HG02973 (cell line): ENCODE results near the gene B4GALT3.

Experiments used
- ATAC-seq: cut with Tn5 transposase; IDR thresholded peaks from one replicate; pipeline ENCODE4 v1.9.1; 2021; ENCODE audit warnings: moderate library complexity; ENCODE audit not compliant: unreplicated experiment

B4GALT3 gene

GRCh38 chr1:161206411-161207140 lies 29.3 kb upstream of the B4GALT3 start:
- no peak for ATAC-seq

GRCh38 chr1:161201836-161202712 lies 24.8 kb upstream of the B4GALT3 start, which contains the start of gene NDUFS2:
Gene NDUFS2 (plus strand): TSS chr1:161202367. CDS start chr1:161202386, 19 bp downstream.
- ATAC-seq, result peak; percentile 92

- ATAC-seq, result no peak
These were observed 23.9 kb upstream of the B4GALT3 start for GRCh38 chr1:161200992-161201835.

GRCh38 chr1:161200421-161200991 lies 23.2 kb upstream of the B4GALT3 start:
- ATAC-seq, result no peak

GRCh38 chr1:161199506-161200139 lies 22.3 kb upstream of the B4GALT3 start:
- ATAC-seq, result no peak

- ATAC-seq, result no peak
These were observed 21.7 kb upstream of the B4GALT3 start, which contains the start of gene ADAMTS4 for GRCh38 chr1:161198897-161199431. Gene ADAMTS4 (minus strand): TSS chr1:161199054. CDS start chr1:161198627, 427 bp downstream.

GRCh38 chr1:161198194-161198896 lies 21.0 kb upstream of the B4GALT3 start:
- no peak for ATAC-seq

GRCh38 chr1:161197560-161198193 lies 20.4 kb upstream of the B4GALT3 start:
- ATAC-seq, result no peak

- ATAC-seq, result no peak
These were observed 19.5 kb upstream of the B4GALT3 start for GRCh38 chr1:161196521-161197451.

GRCh38 chr1:161196111-161196510 lies 18.8 kb upstream of the B4GALT3 start:
- ATAC-seq, result no peak

- ATAC-seq, result no peak
These were observed 17.9 kb upstream of the B4GALT3 start for GRCh38 chr1:161195171-161195570.

- ATAC-seq, result no peak
These were observed 16.4 kb upstream of the B4GALT3 start for GRCh38 chr1:161193561-161194235.

- peak; percentile 66 for ATAC-seq
These were observed 15.5 kb upstream of the B4GALT3 start for GRCh38 chr1:161192476-161193465.

GRCh38 chr1:161191971-161192370 lies 14.7 kb upstream of the B4GALT3 start:
- no peak for ATAC-seq

GRCh38 chr1:161190962-161191521 lies 13.7 kb upstream of the B4GALT3 start:
- no peak for ATAC-seq

- ATAC-seq, result no peak
These were observed 11.7 kb upstream of the B4GALT3 start for GRCh38 chr1:161189036-161189435.
